Superior temporal gyrus (tissue), 1 donor: ENCODE results near the gene CLMN.

Source experiments
- DNase-seq: peaks from one replicate; pipeline ENCODE4 v3.0.0-alpha.2; 2016; ENCODE audit errors: extremely low spot score

Gene CLMN

DNA sequence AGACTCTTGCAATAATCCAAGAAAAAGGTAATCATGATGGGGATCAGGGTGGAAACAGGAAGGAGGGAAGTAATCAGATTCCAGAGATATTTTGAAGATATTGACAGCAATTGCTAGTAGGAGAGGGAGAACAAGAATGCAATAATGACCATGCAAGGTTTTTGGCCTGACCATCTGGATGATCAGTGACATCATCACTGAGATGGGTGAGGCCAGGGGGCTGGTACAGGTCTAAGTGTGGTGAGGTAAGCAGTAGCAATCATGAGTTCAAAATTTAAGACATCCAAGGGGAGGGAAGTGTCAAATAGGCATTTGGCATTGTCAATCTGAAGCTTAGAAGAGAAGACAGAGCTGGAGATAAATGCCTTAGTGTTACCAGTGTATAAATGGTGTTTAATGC lies 24.8 kb upstream of the CLMN start:
- no peak for DNase-seq

GRCh38 chr14:95341564-95341963 lies 21.9 kb upstream of the CLMN start:
- no peak for DNase-seq

- DNase-seq = no peak
Observed at GRCh38 chr14:95341115-95341514, 21.4 kb upstream of the CLMN start.

DNA sequence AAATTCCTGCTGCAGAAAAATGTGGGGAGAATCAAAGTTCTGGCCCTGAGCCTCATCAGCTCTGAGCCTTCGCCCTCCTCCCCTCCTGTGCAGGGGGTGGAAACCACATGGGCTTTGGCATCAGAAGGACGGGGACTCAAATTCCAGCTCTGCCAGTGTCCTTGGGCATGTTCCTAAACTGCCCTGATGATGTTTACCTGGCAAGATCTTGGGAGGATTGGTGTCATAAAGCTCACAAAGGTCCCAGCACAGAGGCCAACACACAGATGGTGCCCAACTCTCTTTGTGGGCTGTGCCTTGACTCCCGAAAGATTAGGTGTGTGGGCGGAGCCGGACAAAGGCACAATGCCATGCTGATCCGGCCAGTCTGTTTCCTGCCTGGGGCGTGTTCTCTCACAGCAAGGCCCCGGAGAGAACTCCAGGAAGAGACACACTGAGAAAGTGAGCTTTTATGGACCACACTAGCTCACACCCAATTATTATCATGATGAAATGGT lies 20.5 kb upstream of the CLMN start:
- DNase-seq = no peak

DNA sequence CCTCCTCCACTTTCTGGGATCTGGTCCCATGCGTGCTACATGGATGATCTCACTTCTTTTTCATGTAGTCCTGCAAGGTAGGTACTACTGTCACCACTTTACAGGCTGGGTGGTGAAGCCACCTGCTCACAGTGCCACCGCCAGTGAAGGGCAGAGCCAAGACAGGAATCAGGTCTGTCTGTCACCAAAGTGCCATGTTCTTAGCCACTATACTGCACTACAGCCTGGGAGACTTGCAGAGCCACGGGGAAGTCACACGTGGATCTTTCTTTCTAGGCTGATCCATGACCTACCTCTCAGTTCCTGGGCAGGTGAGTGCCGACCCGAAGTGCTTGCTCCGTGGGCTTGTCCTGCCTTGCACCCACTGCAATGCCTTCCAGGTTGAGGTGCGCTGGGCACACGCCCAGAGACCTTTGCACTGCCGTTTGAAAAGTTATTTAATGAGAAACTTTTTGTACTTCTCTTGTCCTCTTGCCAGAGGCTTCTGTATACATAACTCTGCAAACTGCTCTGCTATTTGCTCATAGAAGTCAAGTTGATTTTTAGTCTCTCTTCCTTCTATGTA lies 19.7 kb upstream of the CLMN start:
- DNase-seq = no peak

DNA sequence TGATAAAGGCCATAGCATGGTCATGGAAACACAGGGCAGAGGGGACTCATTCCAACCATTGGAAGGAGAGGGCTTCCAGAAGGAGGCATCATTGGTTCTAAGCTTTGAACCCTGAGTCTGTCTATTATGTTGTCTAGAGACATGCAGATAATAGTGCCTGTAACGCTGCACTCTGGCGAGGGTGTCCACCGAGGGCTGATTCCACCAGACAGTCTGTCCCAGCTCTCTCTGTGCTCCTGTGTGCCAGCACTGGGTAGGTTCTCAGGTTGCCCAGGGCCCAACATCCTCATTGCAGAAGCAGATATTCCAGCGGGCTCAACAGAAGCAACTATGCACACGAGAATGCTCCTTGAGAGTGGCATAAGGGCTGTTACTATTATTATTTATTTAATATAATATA lies 18.7 kb upstream of the CLMN start:
- no peak for DNase-seq

DNA sequence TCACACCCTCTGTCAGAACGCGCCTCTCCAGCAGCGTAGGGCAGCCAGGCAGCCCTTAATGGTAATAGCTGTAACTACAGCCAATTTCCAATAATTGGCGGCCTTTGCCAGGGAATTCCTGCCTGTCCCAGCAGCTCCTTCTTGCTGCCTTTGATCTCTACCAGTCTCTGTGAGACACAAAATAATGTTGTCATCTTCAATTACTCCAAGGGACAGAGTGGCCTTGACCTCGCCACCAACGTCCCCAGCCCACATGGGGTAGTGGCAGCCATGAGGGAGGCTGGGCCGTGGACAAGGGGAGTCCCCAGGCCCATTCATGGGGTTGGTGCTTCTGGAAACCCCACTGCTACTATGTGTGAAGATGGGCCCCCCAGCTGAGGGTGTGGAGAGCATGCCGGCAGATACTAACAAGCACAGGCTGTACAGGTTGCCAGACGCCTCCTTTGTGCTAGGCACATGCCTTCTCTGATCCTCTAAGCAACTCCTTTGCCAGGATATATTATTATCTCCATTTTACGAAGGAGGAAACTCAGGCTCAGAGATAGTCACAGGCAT lies 17.4 kb upstream of the CLMN start:
- no peak for DNase-seq

DNA sequence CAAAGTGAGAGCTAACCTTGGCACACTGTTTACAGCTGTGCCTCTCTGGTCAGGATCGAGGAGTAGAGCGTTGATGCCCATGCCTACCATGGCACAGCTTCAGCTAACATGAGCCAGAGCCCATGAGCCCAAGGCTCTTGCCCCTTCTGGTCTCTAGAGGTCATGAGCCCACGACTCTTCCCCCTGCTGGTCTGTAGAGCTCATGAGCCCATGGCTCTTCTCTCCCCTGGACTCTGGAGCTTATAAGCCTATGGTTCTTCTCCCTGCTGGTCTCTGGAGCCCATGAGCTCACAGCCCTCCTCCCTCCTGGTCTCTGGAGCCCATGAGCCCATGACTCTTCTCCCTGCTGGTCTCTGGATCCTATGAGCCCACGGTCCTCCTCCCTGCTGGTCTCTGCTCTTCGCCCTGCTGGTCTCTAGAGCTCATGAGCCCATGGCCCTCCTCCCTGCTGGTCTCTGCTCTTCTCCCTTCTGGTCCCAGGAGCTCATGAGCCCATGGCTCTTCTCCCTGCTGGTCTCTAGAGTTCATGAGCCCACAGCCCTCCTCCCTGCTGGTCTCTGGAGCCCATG lies 16.6 kb upstream of the CLMN start:
- no peak for DNase-seq

DNA sequence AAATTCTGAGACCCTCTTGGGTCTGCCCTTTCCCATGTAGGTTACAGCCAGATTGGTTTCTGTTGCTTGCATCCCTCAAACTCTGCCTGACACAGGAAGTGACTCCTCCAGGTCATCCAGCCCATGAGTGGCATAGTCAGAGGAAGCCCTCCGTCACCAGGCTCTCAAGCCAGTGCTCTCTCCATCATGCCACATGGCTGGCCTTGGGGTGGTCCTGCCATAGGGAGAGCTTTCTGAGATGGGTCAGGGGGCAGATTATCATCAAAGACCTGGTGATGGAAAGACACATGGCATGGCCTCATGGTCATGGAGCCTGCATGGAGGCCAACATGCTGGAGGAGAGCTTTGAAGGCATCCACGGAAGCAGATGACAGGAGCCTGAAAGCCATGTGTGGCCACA lies 15.4 kb upstream of the CLMN start:
- no peak for DNase-seq

GRCh38 chr14:95334044-95334443 lies 14.3 kb upstream of the CLMN start:
- no peak for DNase-seq

DNA sequence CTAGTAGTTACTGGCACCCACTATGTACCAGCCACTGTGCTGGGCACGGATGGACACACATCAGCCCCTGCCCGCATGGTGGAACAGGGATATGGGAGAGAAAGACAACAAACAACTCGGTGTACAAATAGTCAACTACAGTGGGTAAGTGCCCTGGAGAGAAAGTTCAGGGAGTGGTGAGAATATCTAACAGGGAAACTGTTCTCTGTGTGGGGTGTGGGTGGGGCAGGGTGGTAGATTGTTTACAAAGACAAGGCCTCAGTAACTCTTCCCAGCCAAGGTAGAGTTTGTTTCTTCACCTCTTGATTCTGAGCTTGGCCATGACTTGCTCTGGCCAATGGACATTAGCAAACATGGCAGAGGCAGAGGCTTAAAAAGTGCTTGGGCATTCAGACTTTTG lies 12.9 kb upstream of the CLMN start:
- DNase-seq = no peak

DNA sequence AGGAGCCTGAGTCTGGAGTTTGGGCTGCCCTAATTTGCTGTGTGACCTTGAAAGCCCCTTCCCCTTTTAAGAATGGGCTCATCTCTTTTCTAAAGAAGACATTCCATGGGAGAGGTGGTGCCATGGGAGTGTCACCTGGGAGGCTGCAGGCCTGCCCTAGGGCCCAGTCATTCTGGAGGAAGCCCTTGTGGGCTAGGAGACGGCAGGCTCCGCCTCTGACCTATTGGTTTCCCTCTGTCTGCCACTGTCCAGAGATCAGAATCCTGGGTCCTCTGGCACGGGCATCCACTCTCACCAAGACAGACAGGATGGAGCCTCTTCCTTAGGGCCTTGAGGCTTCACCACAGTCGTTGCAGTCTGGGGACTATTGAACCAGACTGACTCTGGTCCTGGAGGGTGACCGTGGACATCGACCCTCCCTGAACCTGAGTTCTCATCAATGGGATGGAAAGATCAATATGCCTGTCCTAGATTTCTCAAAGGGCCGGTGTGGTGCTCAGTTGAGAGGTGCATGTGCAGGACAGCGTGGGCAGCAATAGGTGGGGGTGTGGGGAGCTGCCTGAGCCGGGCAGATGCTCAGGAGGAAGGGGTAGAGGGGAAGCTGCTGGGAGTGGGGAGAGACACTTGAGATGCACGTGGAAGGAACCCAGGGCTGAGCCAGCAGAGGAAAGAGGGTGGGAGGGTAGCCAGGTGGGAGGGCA lies 12.2 kb upstream of the CLMN start:
- no peak for DNase-seq

GRCh38 chr14:95330591-95331370 lies 11.1 kb upstream of the CLMN start:
- DNase-seq = no peak

DNA sequence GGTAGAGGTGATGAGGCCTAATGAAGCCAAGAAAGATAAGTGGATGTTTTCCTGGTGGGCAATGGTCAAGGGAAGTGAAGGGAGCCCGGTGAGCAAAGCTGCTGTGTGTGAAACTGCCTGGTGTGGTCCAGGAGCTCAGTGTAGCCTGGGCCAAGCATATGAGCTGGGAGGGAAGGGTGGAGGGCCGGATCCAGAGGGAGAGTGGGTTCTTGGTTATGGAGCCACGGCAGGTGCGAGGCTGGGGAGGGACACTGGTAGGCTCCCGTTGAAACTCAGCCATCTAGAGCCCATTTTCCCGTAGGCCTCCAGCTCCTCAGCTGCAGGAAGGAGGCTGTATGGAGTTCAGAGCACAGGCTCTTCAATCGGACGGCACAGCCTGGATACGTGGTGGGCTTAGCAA lies 10.2 kb upstream of the CLMN start:
- no peak for DNase-seq

DNA sequence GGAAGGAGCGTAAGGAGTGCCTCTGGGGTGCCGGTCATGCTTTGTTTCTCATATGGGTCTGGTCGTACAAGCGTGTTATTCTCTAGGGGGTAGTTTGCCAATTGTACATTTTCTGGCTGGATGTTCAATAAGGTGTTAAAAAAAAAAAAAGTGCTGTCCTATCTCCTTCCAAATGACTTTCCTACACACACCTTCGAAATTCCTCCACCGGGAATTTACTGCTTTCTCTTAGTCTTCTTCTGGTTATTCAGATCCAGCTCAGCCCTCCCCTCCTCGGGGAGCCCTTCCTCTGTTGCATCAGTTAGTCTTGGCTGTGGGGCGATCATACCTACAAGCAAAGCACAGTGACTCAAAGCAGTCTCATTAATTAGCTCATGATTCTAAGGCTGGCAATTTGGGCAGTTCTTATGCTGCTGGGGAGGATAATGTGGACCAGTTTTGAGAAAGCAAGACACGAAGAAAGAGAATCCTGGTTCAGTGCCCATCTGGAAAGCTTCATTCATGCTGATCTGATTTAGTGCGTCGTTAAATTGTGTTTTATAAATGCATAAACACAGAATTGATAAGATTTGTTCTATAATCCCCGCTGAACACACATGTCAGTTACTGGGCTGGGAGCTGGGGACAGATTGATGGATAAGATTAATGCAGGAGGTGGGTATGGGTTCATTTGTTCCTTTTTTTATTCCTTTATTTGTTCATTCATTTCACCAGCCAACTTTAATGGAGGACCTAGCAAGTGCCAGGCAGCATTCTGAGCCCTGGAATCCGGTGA lies 9.2 kb upstream of the CLMN start:
- no peak for DNase-seq

DNA sequence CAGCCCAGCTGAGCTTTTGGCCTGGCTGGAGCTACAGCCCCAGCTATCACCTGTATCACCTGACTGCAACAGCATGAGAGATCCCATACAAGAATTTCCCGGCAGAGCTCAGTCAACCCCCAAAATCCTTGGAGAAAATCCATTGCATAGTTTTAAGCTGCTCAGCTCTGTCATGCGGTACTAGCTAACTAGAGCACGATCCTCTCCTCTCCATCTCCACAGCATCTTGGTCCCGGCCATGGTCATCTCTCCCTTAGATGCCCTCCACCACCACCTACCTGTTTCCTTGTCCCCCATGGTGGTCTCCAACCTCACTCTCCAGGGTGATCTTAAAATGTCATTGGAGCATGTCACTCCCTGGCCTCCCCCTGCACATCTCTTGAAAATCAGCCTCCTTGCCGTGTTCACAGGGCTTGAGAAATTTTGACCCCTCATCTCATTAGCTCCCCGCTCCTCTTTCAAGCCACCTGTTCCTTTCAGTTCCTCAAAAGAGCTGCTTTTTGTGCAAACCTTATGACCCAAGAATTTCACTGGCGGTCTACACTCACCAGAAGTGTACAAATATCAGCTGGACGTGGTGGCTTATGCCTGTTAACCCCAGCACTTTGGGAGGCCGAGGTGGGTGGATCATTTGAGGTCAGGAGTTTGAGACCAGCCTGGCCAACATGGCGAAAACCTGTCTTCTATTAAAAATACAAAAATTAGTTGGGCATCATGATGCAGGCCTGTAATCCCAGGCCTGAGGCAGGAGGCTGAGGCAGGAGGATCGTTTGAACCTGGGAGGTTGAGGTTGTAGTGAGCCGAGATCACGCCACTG lies 8.1 kb upstream of the CLMN start:
- no peak for DNase-seq

GRCh38 chr14:95326987-95327386 lies 7.3 kb upstream of the CLMN start:
- DNase-seq = no peak

DNA sequence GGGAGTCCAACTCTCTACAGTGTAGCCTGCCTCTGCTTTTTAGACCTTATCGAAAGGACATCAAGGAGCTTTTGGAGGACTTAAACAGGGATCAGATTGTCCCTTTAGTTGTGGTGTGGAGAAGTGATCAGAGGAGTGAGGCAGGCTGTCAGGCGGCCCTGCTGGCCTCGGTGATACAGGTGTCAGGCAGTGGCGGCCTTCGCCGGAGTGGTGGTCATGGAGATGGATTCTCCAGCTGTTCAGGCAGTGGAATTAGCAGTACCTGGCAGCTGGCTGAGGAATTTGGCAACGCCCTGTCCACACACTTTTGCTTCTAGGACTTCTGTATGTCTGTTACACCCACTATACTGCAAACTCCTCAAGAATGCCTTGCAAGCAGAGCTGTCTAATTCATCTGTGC lies 4.2 kb upstream of the CLMN start:
- DNase-seq = no peak

GRCh38 chr14:95323361-95323760 lies 3.7 kb upstream of the CLMN start:
- no peak for DNase-seq

GRCh38 chr14:95322651-95323050 lies 2.9 kb upstream of the CLMN start:
- DNase-seq = no peak
